Measurements from ENCODE around the gene DGKZ. TPM values are rescaled to one million over a fixed set of nuclear protein-coding genes. Genes with fewer than 3 reads are reported as not detected.

DGKZ gene
- total and polyA plus RNA-seq, 2 donors (not counting 3 experiments of a cell fraction or from before 2014, with no cell fraction given), result 88.8 to 127 TPM

DNA sequence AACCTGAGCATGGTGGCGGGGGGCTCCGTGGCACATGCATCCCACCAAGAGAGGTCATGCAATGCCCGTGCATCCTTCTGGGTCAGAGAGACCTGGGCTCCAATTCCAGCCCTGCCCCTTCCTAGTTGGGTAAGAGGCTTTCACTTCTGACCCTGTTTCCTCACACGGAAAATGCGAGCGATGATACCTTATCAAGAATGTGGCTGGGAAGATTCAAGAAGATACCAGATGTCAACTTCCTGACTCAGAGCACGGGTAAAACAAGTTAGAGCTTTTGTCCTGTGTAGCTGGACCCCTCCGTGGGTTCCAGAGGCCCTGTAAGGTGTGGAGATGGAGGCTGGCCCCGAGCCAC lies 8.7 kb upstream of the DGKZ start:
- Histone ChIP-seq H3K27me3 (ENCODE audit: control insufficient read depth in 2 of 2, insufficient read depth in 2 of 2, low read length in 2 of 2) (peaks cover 8 to 12% of the 10 kb centered on the region in 2 experiments), H3K4me3 (replicated peaks in 1 of 3; ENCODE audit: insufficient read depth in 1 of 3, low read depth in 1 of 3, low read length in 3 of 3) (no peak overlapping the region), H2AFZ (ENCODE audit: low read depth, low read length) (peak overlapping the region; percentile 62), H3K4me2 (ENCODE audit: insufficient read depth, low read length) (no peak overlapping the region), H3K4me1 (ENCODE audit: control insufficient read depth, extremely low read depth, insufficient read depth, low read length) (peaks cover 15% of the 10 kb centered on the region), H3K9ac (replicated peaks; ENCODE audit: extremely low read depth, insufficient read depth, low read length) (no peak overlapping the region), H4K20me1 (replicated peaks; ENCODE audit: control insufficient read depth, extremely low read depth, insufficient read depth, low read length) (no peaks in the 10 kb centered on the region), H3K9me3 (replicated peaks; ENCODE audit: control insufficient read depth, insufficient read depth, low read length) (no peaks in the 10 kb centered on the region), H3K79me2 (ENCODE audit: control insufficient read depth, insufficient read depth, low read length) (no peaks in the 10 kb centered on the region), H3K27ac (ENCODE audit: insufficient read depth, low read depth, low read length) (no peak overlapping the region), H3K36me3 (ENCODE audit: control insufficient read depth in 2 of 2, extremely low read depth in 1 of 2, insufficient read depth in 2 of 2, low read length in 2 of 2) (no peaks in the 10 kb centered on the region), H3K9me1 (replicated peaks; ENCODE audit: control insufficient read depth, extremely low read depth, insufficient read depth, low read length) (no peaks in the 10 kb centered on the region)
- intact Hi-C loops (cut with micrococcal nuclease) (no loop called here), dilution Hi-C loops (cut with MboI; ENCODE audit: extremely low pct_ligation_motif_present, low sequenced_read_pairs) (no loop called here)
- CTCF ChIA-PET, result interaction anchor here (1.2 to 2.8 kb wide), 4 partner anchors 9 to 31 kb away, joined by 4 to 11 read pairs (median 4); partner anchors contain the start of gene DGKZ
- BruUV-seq (replicated peaks), result no TSS peak
- TF ChIP-seq EZH2 (IDR thresholded peaks at IDR 0.05; ENCODE audit: borderline replicate concordance, low read depth, low read length, severe bottlenecking), result no peak
- TF ChIP-seq, protein P1, sequence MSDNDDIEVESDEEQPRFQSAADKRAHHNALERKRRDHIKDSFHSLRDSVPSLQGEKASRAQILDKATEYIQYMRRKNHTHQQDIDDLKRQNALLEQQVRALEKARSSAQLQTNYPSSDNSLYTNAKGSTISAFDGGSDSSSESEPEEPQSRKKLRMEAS (IDR thresholded peaks at IDR 0.05; ENCODE audit: insufficient read depth, insufficient read length), result no peak
- no peak for TF ChIP-seq POLR2AphosphoS5 (IDR thresholded peaks at IDR 0.05; ENCODE audit: insufficient read depth, low read depth, low read length)
- no peak for TF ChIP-seq JUN (IDR thresholded peaks at IDR 0.05; ENCODE audit: borderline replicate concordance, insufficient read depth, insufficient read length, low read depth)
- no peak for TF ChIP-seq POLR2A (IDR thresholded peaks at IDR 0.05; ENCODE audit: low read depth, low read length)
- no peak for TF ChIP-seq GATA2 (IDR thresholded peaks at IDR 0.05; ENCODE audit: insufficient read depth, insufficient read length, low read depth, low read length)
- TF ChIP-seq MYC (IDR thresholded peaks at IDR 0.05; ENCODE audit: low read depth, low read length), result no peak
- TF ChIP-seq CTCF (IDR thresholded peaks at IDR 0.05; ENCODE audit: extremely low read depth in 1 of 2, insufficient read depth in 1 of 2, low read depth in 1 of 2, low read length in 2 of 2), result no peak
- no peak for TF ChIP-seq FOS (IDR thresholded peaks at IDR 0.05; ENCODE audit: borderline replicate concordance, insufficient read depth, low read length)
- DNase-seq (ENCODE audit: low read depth, low spot score) (no peak), FAIRE-seq (no peak)
- POLR2A ChIA-PET, result no interaction called here
